Hepatic stellate cell (primary cell): Measurements from ENCODE around the gene NRXN3.

Experiments used
- DNase-seq: peaks from one replicate; pipeline ENCODE4 v3.0.0; 2011; ENCODE audit warnings: low spot score

Gene NRXN3

GRCh38 chr14:79630288-79630960, 1460.3 kb downstream of the NRXN3 start:
- no peak for DNase-seq

GRCh38 chr14:79631276-79631675, 1461.1 kb downstream of the NRXN3 start:
- DNase-seq = no peak

GRCh38 chr14:79638672-79639266, 1468.6 kb downstream of the NRXN3 start:
- DNase-seq = no peak

GRCh38 chr14:79639613-79640012, 1469.4 kb downstream of the NRXN3 start:
- DNase-seq = no peak

GRCh38 chr14:79641371-79641770, 1471.2 kb downstream of the NRXN3 start:
- no peak for DNase-seq

- DNase-seq = no peak
Measured at GRCh38 chr14:79643132-79643531, 1473.0 kb downstream of the NRXN3 start.

- DNase-seq = no peak
Measured at GRCh38 chr14:79645753-79646362, 1475.7 kb downstream of the NRXN3 start.

GRCh38 chr14:79649856-79650255, 1479.7 kb downstream of the NRXN3 start:
- DNase-seq = no peak

- DNase-seq = no peak
Measured at GRCh38 chr14:79652513-79653307, 1482.5 kb downstream of the NRXN3 start.

GRCh38 chr14:79656056-79656455, 1485.9 kb downstream of the NRXN3 start:
- no peak for DNase-seq

- DNase-seq = no peak
Measured at GRCh38 chr14:79656496-79656895, 1486.3 kb downstream of the NRXN3 start.

- DNase-seq = no peak
Measured at GRCh38 chr14:79658221-79658620, 1488.0 kb downstream of the NRXN3 start.

GRCh38 chr14:79658769-79659168, 1488.6 kb downstream of the NRXN3 start:
- no peak for DNase-seq

- DNase-seq = no peak
Measured at GRCh38 chr14:79660053-79660939, 1490.1 kb downstream of the NRXN3 start.

- no peak for DNase-seq
Measured at GRCh38 chr14:79661752-79662151, 1491.6 kb downstream of the NRXN3 start.

GRCh38 chr14:79663453-79663852, 1493.3 kb downstream of the NRXN3 start:
- DNase-seq = no peak

- DNase-seq = no peak
Measured at GRCh38 chr14:79665556-79665955, 1495.4 kb downstream of the NRXN3 start.

GRCh38 chr14:79668951-79669350, 1498.8 kb downstream of the NRXN3 start:
- no peak for DNase-seq

- no peak for DNase-seq
Measured at GRCh38 chr14:79670811-79671210, 1500.6 kb downstream of the NRXN3 start.

GRCh38 chr14:79680087-79680486, 1509.9 kb downstream of the NRXN3 start:
- DNase-seq = no peak

- DNase-seq = no peak
Measured at GRCh38 chr14:79686196-79686595, 1516.0 kb downstream of the NRXN3 start.

- DNase-seq = no peak
Measured at GRCh38 chr14:79690960-79691359, 1520.8 kb downstream of the NRXN3 start.
